Endometrial microvascular endothelial cells (primary cell): ENCODE data around the gene GALNS. TPM values are rescaled to one million over a fixed set of nuclear protein-coding genes. Genes with fewer than 3 reads are reported as not detected.

Source experiments
- in situ Hi-C: cut with HindIII; loops from 2 replicates; pipeline ENCODE4 v1.10.0; 2017; ENCODE audit warnings: low sequenced_read_pairs, low pct_unique_long_range_greater_than_20kb; ENCODE audit errors: inconsistent ontology term
- total RNA-seq: library from RNA; depleted of rRNA; stranded (reverse); fragments of >200 nt; gene quantifications from one replicate; pipeline ENCODE4 v1.2.3, GENCODE V29; 2015; ENCODE audit errors: inconsistent ontology term

GALNS gene
- total RNA-seq, 1 donor from 2014 or later, result 34.7 TPM

DNA sequence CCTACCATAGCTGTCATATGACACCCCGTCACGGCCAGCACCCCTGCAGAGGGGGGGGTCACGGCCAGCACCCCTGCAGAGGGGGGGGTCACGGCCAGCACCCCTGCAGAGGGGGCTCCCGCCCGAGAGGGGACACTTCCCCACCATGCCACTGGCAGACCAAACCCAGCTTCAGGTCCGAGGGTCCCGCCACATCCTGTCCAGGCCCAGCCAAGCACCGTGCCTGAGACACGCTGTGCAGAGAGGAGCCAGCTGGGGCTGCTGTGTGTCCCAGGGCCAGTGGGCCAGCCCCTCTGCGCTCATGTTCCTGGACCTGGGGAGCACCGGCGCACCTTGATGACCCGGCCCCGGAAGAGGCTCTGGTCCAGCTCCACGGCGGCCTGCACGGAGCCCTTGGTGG lies 7.8 kb upstream of the GALNS start:
- in situ Hi-C loops, result no loop called here

DNA sequence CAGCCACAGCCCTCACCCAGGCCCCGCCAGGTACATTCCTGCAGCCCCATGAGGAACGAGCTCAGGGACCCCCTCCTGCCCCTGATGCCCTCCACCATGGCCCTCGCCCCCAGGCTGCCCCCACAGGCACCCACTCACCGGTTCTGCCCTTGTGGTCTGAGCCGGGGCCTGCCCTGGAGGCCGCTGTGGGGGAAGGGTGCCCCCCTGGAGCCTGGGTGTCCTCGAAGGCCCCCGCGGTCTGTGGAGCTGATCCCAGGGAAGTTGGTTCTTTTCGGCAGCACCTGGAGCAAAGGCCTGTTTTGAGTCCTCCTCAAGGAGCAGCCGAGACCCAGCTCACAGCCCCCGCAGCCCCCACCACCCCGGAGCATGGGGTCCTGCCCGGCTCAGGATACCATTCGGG lies 7.4 kb upstream of the GALNS start:
- in situ Hi-C loops, result no loop called here

DNA sequence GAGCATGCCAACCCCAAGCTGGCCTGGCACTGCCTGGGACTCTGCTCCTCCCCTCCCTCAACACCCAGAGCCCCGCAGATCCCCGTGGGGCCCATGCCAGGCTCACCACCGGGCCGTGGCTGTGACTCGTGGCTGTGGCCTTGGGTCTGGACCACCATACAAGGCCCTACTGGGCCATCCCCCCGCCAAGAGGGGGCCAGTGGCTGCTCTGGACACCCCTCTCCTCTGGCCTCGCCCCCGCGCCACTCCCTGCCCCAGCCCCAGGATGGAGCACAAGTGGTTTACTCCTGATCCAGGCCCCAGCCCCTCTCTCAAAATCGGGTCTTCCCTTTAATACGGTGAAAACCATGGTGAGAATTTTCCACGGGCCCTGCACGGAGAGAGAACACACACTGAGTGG lies 6.7 kb upstream of the GALNS start:
- in situ Hi-C loops, result no loop called here

DNA sequence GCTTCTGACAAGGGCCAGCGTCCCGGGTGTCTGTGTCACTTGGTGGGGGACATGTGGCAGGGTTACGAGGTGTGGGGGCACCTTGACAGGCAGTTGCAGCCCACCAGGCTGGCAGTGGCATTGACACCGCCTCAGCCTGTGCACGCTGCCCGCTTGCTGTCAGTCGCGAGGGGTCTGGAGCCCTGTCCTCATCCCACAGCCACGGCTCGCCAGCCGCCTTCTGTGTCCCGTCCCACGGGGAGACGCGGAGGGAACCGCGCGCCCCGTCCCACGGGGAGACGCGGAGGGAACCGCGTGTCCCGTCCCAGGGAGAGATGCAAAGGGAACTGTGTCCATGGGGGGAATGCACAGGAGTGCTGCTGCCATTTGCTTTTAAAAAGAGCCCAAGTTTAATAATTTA lies 6.2 kb upstream of the GALNS start:
- in situ Hi-C loops, result no loop called here

DNA sequence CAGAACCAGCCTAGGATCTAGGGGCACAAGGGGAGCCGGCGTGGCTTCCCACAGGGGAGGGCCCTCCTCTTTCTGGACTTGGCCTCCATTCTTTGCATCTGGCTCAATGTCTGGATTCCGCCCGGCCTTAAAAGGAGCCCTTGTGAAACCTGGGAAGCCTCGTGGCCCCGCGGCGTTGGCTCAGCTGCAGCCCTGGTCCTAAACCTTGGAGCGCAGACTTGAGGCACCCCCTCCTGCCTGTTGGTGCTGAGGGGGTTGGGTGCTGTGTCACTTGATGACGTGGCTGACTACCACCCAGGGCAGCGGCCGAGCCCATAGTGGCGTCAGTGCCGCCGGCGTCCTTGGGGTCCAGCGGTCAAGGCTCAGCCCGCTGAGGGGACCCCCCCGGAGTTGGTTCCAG lies 4.6 kb upstream of the GALNS start:
- in situ Hi-C loops, result no loop called here

DNA sequence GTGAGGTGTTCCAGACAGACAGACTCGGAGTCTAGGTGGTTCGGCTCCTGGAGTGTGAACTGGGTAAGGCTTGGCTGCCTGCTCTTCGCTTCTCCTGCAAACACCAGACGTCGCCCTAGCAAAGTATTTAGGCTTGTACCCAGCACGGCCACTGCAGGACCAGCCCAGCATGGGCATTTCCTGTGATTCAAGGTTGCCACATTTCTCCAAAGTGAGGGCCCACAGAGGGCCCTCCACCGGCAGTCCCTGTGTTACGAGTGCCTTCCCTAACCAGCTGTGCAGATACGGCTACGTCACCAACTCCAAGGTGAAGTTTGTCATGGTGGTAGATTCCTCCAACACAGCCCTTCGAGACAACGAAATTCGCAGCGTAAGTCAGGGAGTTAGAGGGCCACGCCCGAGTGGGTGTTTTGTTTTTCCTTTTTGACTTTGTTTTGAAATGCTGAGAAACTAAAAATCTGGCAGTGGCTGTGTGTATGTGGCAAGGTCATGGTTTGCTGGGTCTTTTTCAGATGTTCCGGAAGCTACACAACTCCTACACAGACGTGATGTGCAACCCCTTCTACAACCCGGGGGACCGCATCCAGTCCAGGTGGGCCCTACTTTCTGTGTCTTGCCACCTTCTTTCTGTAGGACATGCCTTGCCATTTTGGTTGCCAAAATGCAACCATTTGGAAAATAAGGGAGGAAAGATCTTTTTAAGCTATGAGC lies 2.8 kb upstream of the GALNS start:
- in situ Hi-C loops, result no loop called here

DNA sequence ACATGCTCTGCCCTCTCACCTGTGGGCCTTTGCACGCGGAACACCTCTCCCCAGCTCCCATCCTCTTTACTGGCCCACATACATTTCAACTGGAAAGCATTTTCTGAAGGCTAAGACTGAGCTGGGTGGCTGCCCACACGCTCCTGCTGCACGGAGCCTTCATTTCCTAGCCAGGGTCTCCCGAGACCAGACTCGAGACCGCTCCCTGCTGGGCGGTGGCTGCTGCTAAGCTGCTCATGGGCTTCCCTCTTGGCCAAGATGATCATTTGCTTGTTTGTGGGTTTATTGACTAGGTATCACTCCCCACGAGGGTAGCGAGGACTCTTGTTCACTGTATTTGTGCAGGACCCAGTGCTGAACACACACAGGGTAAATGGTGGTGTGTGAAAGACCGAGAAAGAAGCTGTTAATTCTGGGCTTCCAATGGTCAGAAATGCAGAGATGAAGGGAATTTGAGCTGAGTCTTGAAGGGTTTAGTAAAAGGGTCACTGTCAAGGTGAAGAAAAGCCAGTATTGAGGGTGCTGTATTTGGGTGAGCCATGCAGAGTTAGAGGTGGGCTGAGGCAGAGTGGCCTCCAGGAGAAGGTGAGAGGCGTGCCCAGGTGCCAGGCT lies 1.1 kb upstream of the GALNS start:
- in situ Hi-C loops, result no loop called here

DNA sequence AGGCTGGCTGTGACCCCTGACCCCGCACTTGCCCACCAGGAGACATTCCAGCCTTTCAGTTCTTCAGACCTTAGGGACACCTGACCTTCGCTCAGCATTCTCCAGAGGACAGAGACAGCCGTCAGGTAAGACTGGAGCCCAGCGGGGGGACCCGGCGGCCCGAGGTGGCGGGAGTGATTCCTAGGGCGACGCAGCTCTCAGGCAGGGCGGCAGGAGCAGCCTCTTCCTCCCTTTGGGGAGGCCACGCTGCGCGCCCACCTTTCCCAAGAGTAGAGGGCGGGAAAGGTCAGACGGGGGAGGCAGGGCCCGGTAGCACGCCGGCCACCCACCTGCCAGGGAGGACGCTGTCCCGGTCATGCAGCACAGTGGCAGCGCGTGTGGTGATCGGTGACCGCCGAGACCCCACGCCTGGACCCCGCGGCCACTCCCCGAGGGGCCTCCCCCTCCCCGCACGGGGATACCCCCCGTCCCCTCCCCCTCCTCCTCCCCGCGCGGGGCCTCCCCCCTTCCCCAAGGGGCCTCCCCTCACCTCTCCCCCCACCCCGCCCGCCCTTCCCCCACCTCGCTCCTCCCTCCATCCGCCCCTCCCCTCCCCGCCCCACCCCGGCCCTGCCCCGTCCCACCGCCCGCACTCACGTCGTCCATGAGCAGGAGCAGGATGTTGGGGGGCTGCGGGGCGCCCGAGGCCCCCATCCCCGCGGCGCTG lies 472 bp downstream of the GALNS start:
- in situ Hi-C loops, result no loop called here

DNA sequence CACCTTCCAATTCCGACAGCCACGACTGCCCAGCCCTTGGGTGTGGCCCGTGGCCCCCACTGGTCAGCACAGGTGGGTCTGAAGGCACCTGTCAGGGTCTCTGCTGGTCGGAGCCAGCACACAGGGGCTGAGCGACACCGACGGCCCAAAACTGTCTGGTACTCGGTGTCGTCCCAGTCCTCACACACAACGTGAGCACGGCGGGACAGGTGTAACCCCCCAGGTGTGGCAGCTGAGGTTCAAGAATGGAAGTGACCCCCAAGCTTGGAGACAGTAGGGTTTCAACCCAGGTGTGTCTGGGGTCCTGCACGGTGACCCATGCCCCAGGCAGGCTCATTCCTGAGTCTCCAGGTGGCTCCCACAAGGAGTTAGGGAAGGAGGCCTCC lies 1.0 kb downstream of the GALNS start:
- in situ Hi-C loops, result no loop called here

DNA sequence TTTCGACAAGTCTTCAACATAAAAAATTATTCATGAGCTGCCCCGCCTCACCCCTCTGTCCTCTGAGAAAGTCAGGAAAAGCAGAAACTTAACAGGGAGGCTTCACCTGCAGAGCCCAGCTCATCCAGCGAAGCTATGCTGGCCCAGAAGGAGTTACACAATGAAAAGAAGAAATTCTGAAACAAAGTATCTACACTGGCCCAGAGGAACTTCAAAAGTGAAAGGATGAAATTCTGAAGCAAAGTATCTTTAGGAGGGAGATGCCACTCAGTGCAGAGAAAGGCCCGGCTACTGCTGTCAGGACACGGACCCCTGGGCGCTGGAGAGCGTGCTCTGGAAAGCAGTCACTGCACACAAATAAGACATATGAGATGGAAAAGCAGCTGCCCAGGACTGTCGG lies 1.6 kb downstream of the GALNS start:
- in situ Hi-C loops, result no loop called here

DNA sequence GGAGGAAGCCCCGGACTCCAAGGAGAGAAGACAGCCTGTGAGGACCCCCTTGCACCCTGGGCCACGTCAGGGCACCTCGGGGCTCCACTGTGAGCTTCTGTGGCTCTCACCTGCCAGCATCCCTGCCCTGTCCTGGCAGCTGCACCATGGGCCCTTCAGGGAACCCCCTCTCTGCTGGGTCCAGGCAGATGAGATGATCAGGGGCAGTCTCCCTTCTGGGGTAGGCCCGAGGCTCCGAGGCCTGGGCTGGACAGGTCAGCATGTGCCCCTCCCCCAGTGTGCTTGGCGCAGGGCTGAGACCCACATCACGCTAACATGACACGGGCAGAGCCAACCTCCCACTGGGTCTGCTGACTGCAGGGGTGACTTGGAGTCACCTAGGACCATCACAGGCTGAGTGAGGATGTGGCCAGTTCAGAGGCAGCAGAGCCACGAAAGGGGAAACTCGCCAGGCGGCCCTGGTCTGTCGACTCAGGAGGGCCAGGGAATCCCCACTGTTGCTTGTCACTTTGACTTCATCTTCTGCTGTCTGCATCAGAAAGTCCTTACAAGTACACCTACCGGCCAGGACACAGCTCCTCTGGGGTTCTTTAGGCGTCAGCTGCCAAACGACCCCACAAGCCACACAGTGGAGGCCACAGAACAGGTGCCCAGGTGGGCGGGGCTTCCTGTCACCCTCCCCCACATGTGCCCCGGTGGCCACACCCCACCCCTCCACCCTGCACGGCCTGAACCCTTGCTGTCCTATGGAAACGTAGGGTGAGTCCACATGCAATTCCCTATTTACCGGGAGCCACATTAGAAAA lies 2.2 kb downstream of the GALNS start:
- in situ Hi-C loops, result no loop called here

DNA sequence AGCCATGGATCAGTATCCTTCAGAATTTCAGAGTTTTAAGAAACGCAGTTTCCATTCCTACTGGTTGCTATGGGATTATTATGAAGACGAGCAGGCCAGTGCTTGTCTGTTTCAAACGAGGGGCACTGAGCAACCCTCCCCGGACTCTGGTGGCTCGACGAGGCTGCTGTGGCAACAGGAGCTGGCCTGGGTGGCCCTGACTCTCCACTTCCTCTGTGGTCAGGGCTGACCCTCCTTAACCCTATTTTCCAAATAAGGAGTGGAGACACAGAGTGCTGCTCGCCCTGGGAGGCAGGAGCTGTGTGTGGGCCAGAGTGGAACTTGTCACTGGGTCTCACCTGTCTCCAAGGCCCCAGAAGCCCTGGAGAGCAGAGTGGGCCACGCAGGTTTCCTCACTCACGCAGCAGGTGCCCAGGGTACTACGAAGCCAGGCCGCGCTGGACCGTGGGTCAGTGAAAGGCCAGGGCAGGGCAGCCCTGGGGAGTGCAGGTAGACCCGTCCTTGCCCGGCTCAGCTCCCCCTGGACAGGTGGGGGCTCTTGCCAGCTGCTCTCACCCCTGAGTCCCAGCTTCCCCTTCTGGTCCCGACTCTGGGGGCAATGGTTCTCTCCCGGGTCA lies 3.3 kb downstream of the GALNS start:
- in situ Hi-C loops, result no loop called here

DNA sequence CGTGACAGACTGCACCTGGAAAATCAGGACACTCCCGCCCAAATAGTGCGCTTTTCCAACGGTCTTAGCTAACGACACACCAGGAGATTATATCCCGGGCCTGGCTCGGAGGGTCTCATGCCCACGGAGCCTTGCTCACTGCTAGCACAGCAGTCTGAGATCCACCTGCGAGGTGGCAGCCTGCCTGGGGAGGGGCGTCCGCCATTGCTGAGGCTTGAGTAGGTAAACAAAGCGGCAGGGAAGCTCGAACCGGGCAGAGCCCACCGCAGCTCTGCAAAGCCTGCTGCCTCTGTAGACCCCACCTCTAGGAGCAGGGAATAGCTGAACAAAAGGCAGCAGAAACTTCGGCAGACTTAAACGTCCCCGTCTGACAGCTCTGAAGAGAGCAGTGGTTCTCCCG lies 5.1 kb downstream of the GALNS start:
- in situ Hi-C loops, result no loop called here

DNA sequence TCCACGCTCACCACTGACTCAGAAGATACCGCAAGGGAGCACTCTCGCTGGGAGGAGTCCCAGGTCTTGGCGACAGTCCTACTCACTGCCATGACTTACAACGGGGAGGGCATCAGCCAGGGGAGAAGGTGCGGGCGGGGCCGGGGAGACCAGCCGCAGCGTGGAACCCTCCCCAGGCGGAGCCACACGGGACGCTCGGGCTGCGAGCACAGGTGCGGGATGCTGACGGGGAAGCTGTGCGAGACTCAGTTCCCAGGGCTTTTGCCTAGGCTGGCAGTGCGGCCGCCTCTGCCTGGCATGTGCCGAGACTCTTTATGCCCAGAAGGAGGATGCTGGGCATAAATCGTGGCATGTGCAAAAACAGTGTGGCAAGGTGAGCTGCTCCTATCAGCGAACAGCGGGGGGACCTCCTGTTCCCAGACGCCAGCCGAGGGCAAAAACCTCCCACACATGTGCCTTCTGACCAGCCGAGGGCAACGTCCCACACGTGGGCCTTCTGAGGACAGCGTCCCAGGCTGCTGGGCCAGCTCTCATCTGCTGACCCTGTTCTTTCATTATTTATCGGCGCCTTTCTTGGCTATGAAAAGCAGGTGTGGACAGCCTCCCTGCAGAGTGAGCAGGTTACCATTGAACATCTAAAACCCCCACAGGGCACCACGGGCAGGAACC lies 6.1 kb downstream of the GALNS start:
- in situ Hi-C loops, result no loop called here

DNA sequence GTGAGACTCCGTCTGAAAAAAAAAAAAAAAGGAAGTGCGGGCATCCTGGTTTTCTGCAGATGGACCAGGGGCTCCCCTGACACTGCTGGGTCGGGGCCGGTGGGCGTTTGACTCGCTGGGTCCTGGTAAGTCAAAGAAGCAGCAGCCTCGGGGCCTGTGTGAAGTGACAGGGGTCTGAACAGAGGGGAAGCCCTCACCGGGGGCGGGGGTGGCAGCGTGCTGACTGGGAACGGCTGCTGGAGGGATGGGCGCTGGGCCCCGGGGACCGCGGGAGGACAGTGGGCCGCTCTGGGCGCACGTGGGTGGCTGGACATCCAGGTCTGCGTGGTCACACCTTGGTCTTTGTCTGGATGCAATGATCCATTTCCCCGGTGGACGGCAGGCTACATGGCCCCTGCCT lies 8.2 kb downstream of the GALNS start:
- in situ Hi-C loops, result no loop called here

DNA sequence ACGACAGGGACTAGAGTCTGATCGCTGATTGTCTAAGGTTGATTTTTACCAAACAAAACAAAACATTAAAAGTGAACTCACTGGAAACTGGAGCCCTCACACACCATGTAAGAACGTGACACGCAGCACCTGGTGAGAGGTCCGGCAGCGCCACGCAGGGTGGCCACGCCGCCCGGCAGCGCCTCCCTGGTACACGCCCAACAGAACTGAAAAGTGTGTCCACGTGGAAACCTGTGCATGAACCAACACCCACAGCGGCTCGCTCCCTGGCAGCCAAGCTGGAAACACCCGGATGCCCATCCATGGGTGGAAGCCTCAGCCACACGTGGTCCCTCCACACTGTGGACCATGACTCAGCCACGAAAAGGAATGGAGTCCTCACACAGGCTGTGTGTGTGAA lies 9.1 kb downstream of the GALNS start:
- in situ Hi-C loops, result no loop called here

DNA sequence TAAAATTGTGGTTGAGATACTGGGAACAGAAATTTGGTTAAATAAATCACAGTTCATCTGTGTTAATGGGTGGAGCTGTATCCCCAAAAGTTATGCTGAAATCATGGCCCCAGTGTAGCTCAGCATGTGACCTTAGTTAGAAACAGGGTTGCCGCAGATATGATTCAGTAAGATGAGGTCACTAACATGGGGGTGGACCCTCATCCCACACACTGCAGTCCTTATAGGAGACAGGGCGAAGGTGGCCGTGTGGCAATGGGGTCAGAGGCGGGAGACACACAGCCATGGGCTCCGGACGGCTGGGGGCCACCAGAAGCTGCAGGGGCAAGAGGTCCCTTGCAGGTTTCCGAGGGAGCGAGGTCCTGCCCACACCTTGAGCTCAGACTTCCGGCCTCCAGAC lies 10.7 kb downstream of the GALNS start:
- in situ Hi-C loops, result no loop called here

DNA sequence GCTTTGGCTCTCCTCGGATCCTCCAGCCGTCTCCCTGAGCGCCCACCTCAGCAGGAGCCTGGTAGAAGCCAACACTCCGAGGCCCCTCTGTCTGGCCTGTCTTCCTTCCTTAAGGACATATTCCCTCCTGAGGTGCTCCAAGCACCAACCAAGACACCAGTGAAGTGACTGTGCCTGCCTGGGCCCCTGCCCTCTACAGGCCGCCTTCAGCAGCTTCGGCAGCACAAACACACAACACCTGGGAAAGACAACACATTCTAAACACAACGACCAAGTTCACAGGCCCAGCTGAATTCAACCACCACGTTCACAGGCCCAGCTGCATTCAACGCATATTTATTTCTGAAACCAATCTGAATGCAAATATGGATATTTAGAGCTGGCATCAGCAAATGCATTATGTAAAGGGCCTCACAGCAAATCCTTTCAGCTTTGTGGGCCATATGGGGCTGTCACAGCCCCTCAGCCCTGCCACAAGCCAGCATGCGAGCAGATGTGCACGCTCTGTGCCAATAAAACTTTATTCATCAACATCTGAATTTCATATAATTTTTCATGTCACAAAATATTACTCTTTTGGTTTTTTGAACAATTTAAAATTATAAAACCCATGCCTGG lies 12.2 kb downstream of the GALNS start:
- in situ Hi-C loops, result no loop called here
